Effector memory CD8-positive, alpha-beta T cell (primary cell): ENCODE measurements around the gene ATP8B3.
"Not testable (repeated sequence)": the region's sequence is repeated elsewhere in the genome, so short reads cannot be mapped to it uniquely, and the experiment has no call there.

ENCODE experiments used
- ATAC-seq: fragments of 150-1000 bp; cut with Tn5 transposase; replicated peaks from 2 replicates; pipeline ENCODE4 v1.10.0; 2021; ENCODE audit warnings: mild to moderate bottlenecking, moderate library complexity
- DNase-seq, 3 experiments: peaks; one replicate each; pipeline ENCODE4 v3.0.0; 2021
- H3K27ac Mint-ChIP-seq, 2 donors: one replicate each; pipeline ENCODE4 v1.8.0; 2022; ENCODE audit warnings: mild to moderate bottlenecking in 2 of 2, mixed read lengths in 2 of 2, moderate library complexity in 2 of 2
- H3K27me3 Mint-ChIP-seq, 2 donors: one replicate each; pipeline ENCODE4 v1.8.0; 2022; ENCODE audit warnings: mixed read lengths in 2 of 2
- H3K36me3 Mint-ChIP-seq: one replicate; pipeline ENCODE4 v1.8.0; 2022; ENCODE audit warnings: mild to moderate bottlenecking, moderate library complexity, mixed read lengths; ENCODE audit not compliant: insufficient read depth
- H3K4me1 Mint-ChIP-seq, 2 donors: one replicate each; pipeline ENCODE4 v1.8.0; 2022; ENCODE audit warnings: low read depth in 2 of 2, mixed read lengths in 2 of 2
- H3K4me3 Mint-ChIP-seq, 2 donors: one replicate each; pipeline ENCODE4 v1.8.0; 2022; ENCODE audit warnings: mild to moderate bottlenecking in 2 of 2, mixed read lengths in 2 of 2, moderate library complexity in 2 of 2
- H3K9me3 Mint-ChIP-seq, 2 donors: one replicate each; pipeline ENCODE4 v1.8.0; 2022; ENCODE audit warnings: mixed read lengths in 2 of 2

Gene ATP8B3

DNA sequence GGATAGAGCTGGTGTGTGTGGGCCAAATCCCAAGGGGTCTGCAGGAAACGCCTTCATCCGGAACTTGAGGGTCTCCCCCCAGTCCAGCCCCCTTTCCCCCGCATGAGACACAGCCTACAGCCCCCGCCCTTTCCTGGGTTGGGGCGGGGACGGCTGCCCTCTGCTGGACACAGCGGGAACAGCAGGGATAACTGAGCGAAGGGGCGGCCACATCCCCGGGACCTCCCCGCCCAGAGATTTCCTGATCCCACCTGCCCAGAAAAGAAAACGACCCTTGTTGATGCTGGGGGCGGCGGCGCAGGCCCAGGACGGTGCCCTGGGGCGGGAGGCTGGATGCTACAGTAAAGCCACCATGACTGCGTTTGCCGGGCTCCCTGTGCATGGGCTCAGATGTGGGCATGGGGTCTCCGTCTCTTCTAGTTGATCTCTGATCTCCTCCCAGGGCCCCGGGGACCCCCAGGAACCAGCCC lies 44.6 kb downstream of the ATP8B3 start:
- H3K27ac Mint-ChIP-seq, result no peak overlapping the region
- DNase-seq (peak; percentile 51 to 67 (median 62)), ATAC-seq (peak; percentile 69)
- peaks cover 5% of the 10 kb centered on the region in 2 donors for H3K4me1 Mint-ChIP-seq
- peaks cover 78 to 99% of the 10 kb centered on the region in 2 donors for H3K27me3 Mint-ChIP-seq
- H3K36me3 Mint-ChIP-seq, result peaks cover 3% of the 10 kb centered on the region
- peaks cover 0 to 2% of the 10 kb centered on the region in 2 donors for H3K9me3 Mint-ChIP-seq
- H3K4me3 Mint-ChIP-seq, result no peak overlapping the region

GRCh38 chr19:1766800-1767352 lies 45.2 kb downstream of the ATP8B3 start:
- Mint-ChIP-seq H3K4me3 (no peak overlapping the region), H3K27me3 (peaks cover 76 to 99% of the 10 kb centered on the region in 2 donors), H3K27ac (no peak overlapping the region), H3K36me3 (peaks cover 3% of the 10 kb centered on the region), H3K9me3 (peaks cover 0 to 2% of the 10 kb centered on the region in 2 donors), H3K4me1 (peaks cover 5% of the 10 kb centered on the region in 2 donors)
- no peak for ATAC-seq
- no peak for DNase-seq

DNA sequence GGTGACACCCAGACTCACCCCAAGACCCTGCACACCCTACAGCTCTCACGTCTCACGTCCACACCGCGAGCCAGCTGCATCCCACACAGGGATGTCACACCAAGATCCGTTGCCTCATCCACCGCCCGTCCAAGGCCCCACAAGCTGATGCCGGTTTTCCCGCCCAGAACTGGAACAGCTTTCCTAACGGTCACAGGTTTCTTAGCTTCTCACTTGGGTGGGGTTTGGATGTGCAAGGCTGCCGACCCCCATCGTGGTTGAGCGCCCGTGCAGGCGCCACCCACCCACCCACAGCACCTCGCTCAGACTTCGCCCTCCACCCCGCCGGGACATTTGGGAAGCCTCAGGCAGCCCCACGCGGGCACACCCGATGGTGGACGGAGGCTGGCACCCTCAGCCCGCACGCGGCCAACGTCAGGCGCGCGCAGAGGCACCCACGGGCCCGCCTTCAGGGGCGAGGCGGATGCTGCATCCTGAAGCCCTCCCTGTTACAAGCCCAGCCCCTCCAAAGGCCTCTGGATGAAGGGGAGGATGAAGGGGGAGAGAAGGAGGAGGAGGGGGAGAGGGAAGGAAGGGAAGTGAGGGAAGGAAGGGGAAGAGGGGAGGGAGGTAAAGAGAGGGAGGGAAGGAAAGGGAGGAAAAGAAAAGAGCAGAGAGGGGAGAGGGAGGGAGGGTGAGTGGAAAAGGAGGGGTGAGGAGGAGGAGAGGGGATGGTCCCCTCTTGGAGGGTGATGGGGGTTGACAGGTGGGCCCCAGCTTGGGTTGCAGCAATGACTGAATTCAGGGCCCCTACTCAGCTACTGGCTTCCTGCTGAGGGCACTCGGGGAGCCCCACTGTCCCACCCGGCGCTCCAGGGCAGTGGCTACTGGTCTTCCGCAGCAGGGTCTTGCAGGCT lies 45.9 kb downstream of the ATP8B3 start:
- peaks cover 3% of the 10 kb centered on the region for H3K36me3 Mint-ChIP-seq
- H3K27ac Mint-ChIP-seq, result no peak overlapping the region
- no peak for DNase-seq
- peaks cover 0 to 2% of the 10 kb centered on the region in 2 donors for H3K9me3 Mint-ChIP-seq
- no peak overlapping the region for H3K4me3 Mint-ChIP-seq
- peaks cover 5 to 8% of the 10 kb centered on the region in 2 donors for H3K4me1 Mint-ChIP-seq
- peaks cover 78 to 100% of the 10 kb centered on the region in 2 donors for H3K27me3 Mint-ChIP-seq
- no peak for ATAC-seq

GRCh38 chr19:1765232-1765903 lies 46.7 kb downstream of the ATP8B3 start:
- Mint-ChIP-seq H3K4me1 (peaks cover 5 to 8% of the 10 kb centered on the region in 2 donors), H3K9me3 (no peaks in the 10 kb centered on the region), H3K27ac (no peak overlapping the region), H3K4me3 (no peak overlapping the region), H3K36me3 (peaks cover 3% of the 10 kb centered on the region), H3K27me3 (peaks cover 78 to 100% of the 10 kb centered on the region in 2 donors)
- ATAC-seq (no peak), DNase-seq (no peak)

- no peak overlapping the region for H3K27ac Mint-ChIP-seq
- peaks cover 3% of the 10 kb centered on the region for H3K36me3 Mint-ChIP-seq
- H3K4me1 Mint-ChIP-seq, result peaks cover 5 to 8% of the 10 kb centered on the region in 2 donors
- H3K4me3 Mint-ChIP-seq, result no peak overlapping the region
- no peaks in the 10 kb centered on the region for H3K9me3 Mint-ChIP-seq
- H3K27me3 Mint-ChIP-seq, result peaks cover 71 to 100% of the 10 kb centered on the region in 2 donors
- DNase-seq (no peak), ATAC-seq (no peak)
Observed at GRCh38 chr19:1764729-1765128, 47.3 kb downstream of the ATP8B3 start.

- H3K9me3 Mint-ChIP-seq, result no peaks in the 10 kb centered on the region
- no peak overlapping the region for H3K27ac Mint-ChIP-seq
- H3K4me3 Mint-ChIP-seq, result no peak overlapping the region
- H3K36me3 Mint-ChIP-seq, result peaks cover 5% of the 10 kb centered on the region
- no peak for DNase-seq
- ATAC-seq, result no peak
- H3K27me3 Mint-ChIP-seq, result peaks cover 68 to 100% of the 10 kb centered on the region in 2 donors
- H3K4me1 Mint-ChIP-seq, result peaks cover 5 to 8% of the 10 kb centered on the region in 2 donors
Observed at GRCh38 chr19:1763648-1764639, 48.1 kb downstream of the ATP8B3 start.

DNA sequence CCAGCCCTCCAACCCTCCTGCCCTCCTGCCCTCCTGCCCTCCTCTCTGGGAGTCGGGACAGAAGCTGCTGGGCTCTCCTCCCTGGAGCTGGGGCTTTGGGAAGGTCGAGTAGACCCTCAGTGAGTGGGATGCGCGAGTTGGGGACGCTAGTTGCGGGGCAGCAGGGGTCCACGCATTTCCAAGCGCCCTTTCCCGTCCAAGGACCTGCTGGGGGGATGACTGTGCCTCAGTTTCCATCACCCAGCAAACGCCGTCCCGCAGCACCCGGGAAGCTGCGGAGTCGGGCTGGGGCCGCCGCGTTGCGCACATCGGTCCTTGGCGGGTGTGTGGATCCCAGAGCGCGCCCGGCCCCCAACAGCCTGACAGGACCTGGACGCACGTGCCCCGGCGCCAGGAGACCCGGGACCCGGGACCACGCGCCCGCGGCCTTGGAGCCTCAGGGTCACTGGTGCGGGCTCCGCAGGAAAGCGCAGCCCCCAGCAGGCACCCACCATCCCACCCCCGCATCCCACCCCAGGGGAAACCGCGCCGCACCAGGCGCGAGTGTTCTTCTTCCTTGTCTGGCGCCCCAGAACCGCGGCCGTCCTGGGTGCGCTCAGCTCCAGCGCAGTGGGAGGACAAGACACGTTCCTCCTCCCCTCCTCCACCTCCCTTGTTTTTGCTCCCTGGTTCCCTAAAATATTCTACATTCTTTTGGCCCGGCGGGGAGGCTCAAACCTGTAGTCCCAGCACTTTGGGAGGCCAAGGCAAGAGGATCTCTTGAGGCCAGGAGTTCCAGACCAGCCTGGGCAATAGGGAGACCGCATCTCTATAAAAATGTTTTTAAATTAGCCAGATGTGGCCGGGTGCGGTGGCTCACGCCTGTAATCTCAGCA lies 49.6 kb downstream of the ATP8B3 start:
- no peak for DNase-seq
- Mint-ChIP-seq H3K9me3 (no peaks in the 10 kb centered on the region), H3K27ac (no peak overlapping the region), H3K27me3 (peaks cover 65 to 100% of the 10 kb centered on the region in 2 donors), H3K4me1 (peaks cover 0 to 2% of the 10 kb centered on the region in 2 donors), H3K36me3 (peaks cover 8% of the 10 kb centered on the region), H3K4me3 (no peak overlapping the region)
- ATAC-seq, result no peak

DNA sequence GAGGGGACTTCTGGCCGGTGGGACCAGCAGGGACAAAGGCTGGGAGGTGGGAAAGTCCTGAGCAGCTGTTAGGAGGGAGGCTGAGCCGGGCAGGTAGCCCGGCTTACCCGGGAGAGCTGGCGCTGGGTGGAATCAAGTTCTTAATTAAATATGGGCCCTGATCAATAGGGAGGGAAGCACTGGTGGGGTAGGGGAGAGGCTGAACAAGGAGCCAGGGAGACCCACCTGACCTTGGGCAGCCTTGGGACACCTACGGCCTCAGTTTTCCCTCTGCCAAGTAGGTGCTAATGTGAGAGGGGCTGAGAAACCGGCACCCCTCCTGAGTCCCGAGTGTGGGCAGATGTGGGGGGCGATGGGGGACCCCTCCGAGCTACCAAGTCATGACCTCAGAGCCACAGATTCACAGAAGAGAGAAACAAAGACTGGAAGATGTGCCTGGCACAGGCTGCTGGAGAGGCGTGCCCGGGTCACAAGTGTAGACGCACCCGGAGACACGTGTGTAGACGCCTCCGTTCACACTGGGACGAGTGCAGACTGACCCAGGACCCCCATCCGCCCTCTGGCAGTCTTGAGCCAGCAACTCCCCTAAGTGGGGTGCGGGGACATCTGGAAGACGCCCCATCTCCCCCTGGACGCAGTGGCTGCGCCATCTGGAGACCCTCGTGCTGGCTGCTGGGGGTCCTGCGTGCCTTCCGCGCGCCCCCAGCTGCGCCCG lies 50.4 kb downstream of the ATP8B3 start:
- DNase-seq, result no peak
- Mint-ChIP-seq H3K4me3 (no peak overlapping the region), H3K9me3 (no peaks in the 10 kb centered on the region), H3K27ac (no peak overlapping the region), H3K27me3 (peaks cover 67 to 100% of the 10 kb centered on the region in 2 donors), H3K4me1 (peaks cover 0 to 7% of the 10 kb centered on the region in 2 donors), H3K36me3 (peaks cover 8% of the 10 kb centered on the region)
- ATAC-seq, result no peak

DNA sequence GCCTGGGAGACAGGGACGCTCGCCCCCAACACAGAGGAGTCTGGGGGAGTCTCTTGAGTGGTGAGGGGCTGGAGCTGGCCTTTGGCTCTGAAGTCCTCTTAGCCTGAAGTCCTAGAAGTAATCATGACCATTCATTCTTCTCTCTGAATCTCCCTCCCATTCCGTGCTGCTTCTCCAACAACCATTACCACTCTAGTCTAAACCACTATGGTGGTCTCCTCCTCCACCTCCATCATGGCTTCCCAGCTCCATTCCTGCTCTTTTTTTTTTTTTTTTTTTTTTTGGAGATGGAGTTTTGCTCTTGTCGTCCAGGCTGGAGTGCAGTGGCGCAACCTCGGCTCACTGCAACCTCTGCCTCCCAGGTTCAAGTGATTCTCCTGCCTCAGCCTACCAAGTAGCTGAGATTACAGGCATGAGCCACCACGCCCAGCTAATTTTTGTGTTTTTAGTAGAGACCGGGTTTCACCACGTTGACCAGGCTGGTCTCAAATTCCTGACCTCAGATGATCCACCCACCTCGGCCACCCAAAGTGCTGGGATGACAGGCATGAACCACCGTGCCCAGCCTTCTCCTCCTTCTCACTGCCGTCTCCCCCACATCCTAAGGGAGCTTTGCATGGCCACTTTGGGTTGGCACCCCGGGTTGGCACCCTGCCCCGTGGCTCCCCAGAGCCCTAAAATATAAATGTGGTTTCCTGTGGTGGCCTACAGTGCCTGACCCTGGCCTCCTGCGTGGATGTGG lies 51.1 kb downstream of the ATP8B3 start:
- peaks cover 72 to 100% of the 10 kb centered on the region in 2 donors for H3K27me3 Mint-ChIP-seq

GRCh38 chr19:1760020-1760419 lies 52.1 kb downstream of the ATP8B3 start:
- ATAC-seq (no peak), DNase-seq (no peak)
- Mint-ChIP-seq H3K27me3 (peaks cover 70 to 100% of the 10 kb centered on the region in 2 donors), H3K4me1 (peaks cover 0 to 9% of the 10 kb centered on the region in 2 donors), H3K27ac (no peak overlapping the region), H3K36me3 (peaks cover 11% of the 10 kb centered on the region), H3K9me3 (no peaks in the 10 kb centered on the region), H3K4me3 (no peak overlapping the region)

More for the DNA sequence above, 51.1 kb downstream of the ATP8B3 start:
- DNase-seq, H3K4me3 Mint-ChIP-seq, H3K27ac Mint-ChIP-seq, H3K4me1 Mint-ChIP-seq, H3K9me3 Mint-ChIP-seq, ATAC-seq: not testable (repeated sequence)
- peaks cover 11% of the 10 kb centered on the region for H3K36me3 Mint-ChIP-seq
